ENCODE data around the gene GRM7. TPM values are rescaled to one million over a fixed set of nuclear protein-coding genes. Genes with fewer than 3 reads are reported as not detected.

The GRM7 gene
- total and polyA plus RNA-seq, 9 of the 15 experiments (the other 6 are each of a cell fraction or from before 2014, with no cell fraction given), result not detected

- Histone ChIP-seq H3K9me1 (ENCODE audit: control insufficient read depth, insufficient read depth, low read length) (no peaks in the 10 kb centered on the region), H3K9me3 (replicated peaks; ENCODE audit: control insufficient read depth, insufficient read depth, low read depth, low read length) (no peaks in the 10 kb centered on the region; the same call in none of the 2 replicates), H2AFZ (ENCODE audit: low read depth, low read length) (no peak overlapping the region), H4K20me1 (replicated peaks; ENCODE audit: control insufficient read depth, insufficient read depth, low read length) (no peaks in the 10 kb centered on the region), H3K4me2 (ENCODE audit: insufficient read depth, low read length) (no peak overlapping the region), H3K4me1 (replicated peaks in 1 of 2; ENCODE audit: control insufficient read depth in 2 of 2, insufficient read depth in 2 of 2, low read length in 2 of 2) (no peaks in the 10 kb centered on the region), H3K4me3 (no peak overlapping the region), H3K9ac (ENCODE audit: insufficient read depth in 1 of 2, low read depth in 2 of 2, low read length in 2 of 2) (no peak overlapping the region), H3K36me3 (ENCODE audit: control insufficient read depth, insufficient read depth, low read length) (no peaks in the 10 kb centered on the region), H3K27me3 (ENCODE audit: control insufficient read depth in 2 of 2, insufficient read depth in 2 of 2, low read length in 2 of 2) (no peaks in the 10 kb centered on the region), H3K79me2 (ENCODE audit: control insufficient read depth, insufficient read depth, low read length) (no peaks in the 10 kb centered on the region), H3K27ac (ENCODE audit: extremely low read depth, low read depth, low read length) (no peak overlapping the region)
- FAIRE-seq (no peak), DNase-seq (ENCODE audit: extremely low read depth in 1 of 4, low spot score in 3 of 4) (no peak), ATAC-seq (no peak)
- ChIA-PET CTCF (ENCODE audit: low intra/inter-chr PET ratio) (no interaction called here), POLR2A (no interaction called here)
- BruUV-seq (replicated peaks), result no TSS peak
- no peak for TF ChIP-seq TFAM (CRISPR knock-in tag; conservative IDR thresholded peaks at IDR 0.05)
- TF ChIP-seq SPI1 (IDR thresholded peaks at IDR 0.05; ENCODE audit: borderline replicate concordance, low read depth, low read length), result no peak
- no peak for TF ChIP-seq TAF7 (tag; IDR thresholded peaks at IDR 0.05)
- intact Hi-C loops (cut with micrococcal nuclease), result no loop called here
- in situ Hi-C loops (cut with MboI), result no loop called here
- 3% methylated on average over 2 of the region's 2 CpGs for WGBS (ENCODE audit: insufficient coverage, low coverage, missing lambda C conversion rate)
These were observed 712.4 kb downstream of the GRM7 start for GRCh38 chr3:7573330-7573729.

- Histone ChIP-seq H3K4me3 (no peak overlapping the region), H3K9ac (ENCODE audit: insufficient read depth in 1 of 2, low read depth in 2 of 2, low read length in 2 of 2) (no peak overlapping the region), H3K4me2 (ENCODE audit: insufficient read depth, low read length) (no peak overlapping the region), H2AFZ (ENCODE audit: low read depth, low read length) (no peak overlapping the region), H3K27me3 (ENCODE audit: control insufficient read depth in 2 of 2, insufficient read depth in 2 of 2, low read length in 2 of 2) (no peaks in the 10 kb centered on the region), H3K79me2 (ENCODE audit: control insufficient read depth, insufficient read depth, low read length) (no peaks in the 10 kb centered on the region), H3K36me3 (ENCODE audit: control insufficient read depth, insufficient read depth, low read length) (no peaks in the 10 kb centered on the region), H4K20me1 (replicated peaks; ENCODE audit: control insufficient read depth, insufficient read depth, low read length) (no peaks in the 10 kb centered on the region), H3K27ac (ENCODE audit: extremely low read depth, low read depth, low read length) (no peak overlapping the region), H3K9me3 (replicated peaks; ENCODE audit: control insufficient read depth, insufficient read depth, low read depth, low read length) (no peaks in the 10 kb centered on the region; the same call in none of the 2 replicates), H3K9me1 (ENCODE audit: control insufficient read depth, insufficient read depth, low read length) (no peaks in the 10 kb centered on the region), H3K4me1 (replicated peaks in 1 of 2; ENCODE audit: control insufficient read depth in 2 of 2, insufficient read depth in 2 of 2, low read length in 2 of 2) (no peaks in the 10 kb centered on the region)
- ATAC-seq (no peak), FAIRE-seq (no peak), DNase-seq (ENCODE audit: extremely low read depth in 1 of 4, low spot score in 3 of 4) (no peak)
- ChIA-PET CTCF (ENCODE audit: low intra/inter-chr PET ratio) (no interaction called here), POLR2A (no interaction called here)
- TF ChIP-seq TFE3 (CRISPR knock-in tag; IDR thresholded peaks at IDR 0.05) (peak; percentile 54; the same call in 1 of the 2 replicates), GATAD2A (IDR thresholded peaks at IDR 0.05) (no peak)
- 0% methylated on average over 5 of the region's 5 CpGs for WGBS (ENCODE audit: insufficient coverage, low coverage, missing lambda C conversion rate)
- intact Hi-C loops (cut with micrococcal nuclease), result no loop called here
- BruUV-seq (replicated peaks), result no TSS peak
- in situ Hi-C loops (cut with MboI), result no loop called here
These were observed 713.5 kb downstream of the GRM7 start for GRCh38 chr3:7574435-7574834.

Data from K562 (cell line).